SU-DHL-6 (cell line): ENCODE measurements around the gene NHLRC3.

ENCODE experiments used
- H2AFZ ChIP-seq: fragments of 200-600 bp; sonication (generic); 2 replicates; pipeline ENCODE4 v1.6.1; 2014; ENCODE audit warnings: low read depth, mild to moderate bottlenecking, moderate library complexity, mixed read lengths, antibody characterized with exemption, low read length; ENCODE audit not compliant: severe bottlenecking
- H3F3A ChIP-seq: fragments of 200-600 bp; shearing (Covaris generic); 2 replicates; pipeline ENCODE4 v1.6.0; 2016; ENCODE audit warnings: antibody characterized with exemption, mild to moderate bottlenecking; ENCODE audit not compliant: insufficient read depth
- H3K27ac ChIP-seq: fragments of 200-600 bp; sonication (generic); 2 replicates; pipeline ENCODE4 v1.5.1; 2016; ENCODE audit warnings: low read depth, mild to moderate bottlenecking, low read length, moderate library complexity, mixed read lengths
- H3K27me3 ChIP-seq: fragments of 200-600 bp; sonication (generic), shearing (Covaris generic); 2 replicates; pipeline ENCODE4 v1.6.0; 2014; ENCODE audit warnings: mild to moderate bottlenecking, low read length
- H3K36me3 ChIP-seq: fragments of 200-600 bp; sonication (generic); 2 replicates; pipeline ENCODE4 v1.6.1; 2014; ENCODE audit warnings: mild to moderate bottlenecking, low read length, mixed read lengths
- H3K4me2 ChIP-seq: fragments of 300-600, 200-600 bp; shearing (Covaris generic), sonication (generic); 2 replicates; pipeline ENCODE4 v1.6.0; 2014; ENCODE audit warnings: low read length, low read depth, mild to moderate bottlenecking; ENCODE audit not compliant: poor library complexity, severe bottlenecking
- H3K4me3 ChIP-seq: fragments of 200-600 bp; sonication (generic); 2 replicates; pipeline ENCODE4 v1.5.1; 2014; ENCODE audit warnings: antibody characterized with exemption, low read length, mild to moderate bottlenecking, mixed read lengths; ENCODE audit not compliant: insufficient read depth, poor library complexity, severe bottlenecking
- H3K79me2 ChIP-seq: fragments of 200-600 bp; sonication (generic); 2 replicates; pipeline ENCODE4 v1.6.1; 2014; ENCODE audit warnings: mild to moderate bottlenecking, low read length, moderate library complexity; ENCODE audit not compliant: insufficient read depth
- H3K9ac ChIP-seq: fragments of 200-600 bp; sonication (generic); 2 replicates; pipeline ENCODE4 v1.7.0; 2014; ENCODE audit warnings: mild to moderate bottlenecking, low read length
- H3K9me2 ChIP-seq: fragments of 200-600 bp; sonication (generic); replicated peaks from 2 replicates; pipeline ENCODE4 v1.6.1; 2014; ENCODE audit warnings: low read length; ENCODE audit not compliant: insufficient read depth
- H3K9me3 ChIP-seq: fragments of 200-600 bp; sonication (generic); 2 replicates; pipeline ENCODE4 v1.6.1; 2014; ENCODE audit warnings: low read length, mixed read lengths; ENCODE audit not compliant: insufficient read depth
- H4K20me1 ChIP-seq: fragments of 200-600 bp; sonication (generic); 2 replicates; pipeline ENCODE4 v1.6.1; 2014; ENCODE audit warnings: low read depth, mild to moderate bottlenecking, antibody characterized with exemption, low read length, moderate library complexity, mixed read lengths
- CTCF ChIP-seq: fragments of 200-600 bp; sonication (generic); IDR thresholded peaks from one replicate; pipeline ENCODE4 v1.5.1; 2017; ENCODE audit warnings: antibody characterized with exemption, mild to moderate bottlenecking, low read length, moderate library complexity; ENCODE audit not compliant: insufficient read depth, poor library complexity, severe bottlenecking
- EZH2phosphoT487 ChIP-seq: fragments of 200-600 bp; sonication (generic), shearing (Covaris generic); conservative IDR thresholded peaks from 2 replicates; pipeline ENCODE4 v1.6.1; 2018; ENCODE audit warnings: mild to moderate bottlenecking, antibody characterized with exemption, low read length, moderate library complexity, mixed read lengths

NHLRC3 gene

DNA sequence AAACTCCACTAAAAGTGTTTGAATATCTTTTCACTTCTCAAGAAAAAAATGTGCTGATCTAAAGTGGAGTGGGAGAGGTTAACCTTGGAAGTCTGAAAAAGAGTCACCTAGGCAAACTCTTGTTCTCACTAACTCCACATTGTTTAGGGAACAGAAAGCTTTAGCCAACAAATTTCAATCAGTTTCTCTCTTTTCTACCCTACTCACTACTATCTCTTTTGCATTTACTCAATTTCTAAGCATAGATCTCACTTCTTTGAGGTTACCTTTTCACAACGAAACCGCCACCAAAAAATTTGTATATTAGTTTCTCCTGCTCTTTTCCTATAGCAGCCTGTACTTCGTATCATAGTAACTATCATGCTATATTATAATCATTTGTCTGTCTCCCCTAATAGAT lies 6.3 kb downstream of the NHLRC3 start:
- Histone ChIP-seq H3K9ac (no peak overlapping the region), H3F3A (peaks cover 10% of the 10 kb centered on the region; the same call in 1 of the 2 replicates), H3K79me2 (0 out of 2 replicates have a peak, but pooled peaks cover 3% of the 10 kb centered on the region), H3K4me2 (no peak overlapping the region), H3K9me2 (no peaks in the 10 kb centered on the region), H3K27ac (no peak overlapping the region), H3K9me3 (no peaks in the 10 kb centered on the region), H2AFZ (no peak overlapping the region), H3K36me3 (peaks cover 12% of the 10 kb centered on the region), H3K4me3 (no peak overlapping the region), H4K20me1 (no peaks in the 10 kb centered on the region), H3K27me3 (no peaks in the 10 kb centered on the region)
- no peak for TF ChIP-seq CTCF
- TF ChIP-seq EZH2phosphoT487: no peak

GRCh38 chr13:39047560-39047959 lies 9.3 kb downstream of the NHLRC3 start:
- Histone ChIP-seq H3K4me2 (no peak overlapping the region), H2AFZ (no peak overlapping the region), H3K9me2 (no peaks in the 10 kb centered on the region), H3K27ac (no peak overlapping the region), H3K27me3 (no peaks in the 10 kb centered on the region), H3F3A (no peaks in the 10 kb centered on the region), H3K36me3 (0 out of 2 replicates have a peak, but pooled peaks cover 3% of the 10 kb centered on the region), H3K79me2 (no peaks in the 10 kb centered on the region), H4K20me1 (no peaks in the 10 kb centered on the region), H3K9me3 (no peaks in the 10 kb centered on the region), H3K4me3 (no peak overlapping the region), H3K9ac (no peak overlapping the region)
- TF ChIP-seq CTCF: no peak
- no peak for TF ChIP-seq EZH2phosphoT487

GRCh38 chr13:39048806-39049205 lies 10.6 kb downstream of the NHLRC3 start:
- Histone ChIP-seq H2AFZ (no peak overlapping the region), H3K4me3 (no peak overlapping the region), H3K9ac (no peak overlapping the region), H3K9me2 (no peaks in the 10 kb centered on the region), H3K27ac (no peak overlapping the region), H3K79me2 (no peaks in the 10 kb centered on the region), H3K9me3 (no peaks in the 10 kb centered on the region), H3K36me3 (0 out of 2 replicates have a peak, but pooled peaks cover 3% of the 10 kb centered on the region), H3F3A (no peaks in the 10 kb centered on the region), H3K4me2 (no peak overlapping the region), H4K20me1 (no peaks in the 10 kb centered on the region), H3K27me3 (no peaks in the 10 kb centered on the region)
- TF ChIP-seq CTCF (no peak), EZH2phosphoT487 (no peak)

GRCh38 chr13:39049274-39049673 lies 11.0 kb downstream of the NHLRC3 start:
- Histone ChIP-seq H3K4me2 (no peak overlapping the region), H3K9me2 (no peaks in the 10 kb centered on the region), H3K79me2 (no peaks in the 10 kb centered on the region), H3K9ac (no peak overlapping the region), H3F3A (no peaks in the 10 kb centered on the region), H3K27ac (no peak overlapping the region), H4K20me1 (no peaks in the 10 kb centered on the region), H2AFZ (no peak overlapping the region), H3K27me3 (no peaks in the 10 kb centered on the region), H3K4me3 (no peak overlapping the region), H3K9me3 (no peaks in the 10 kb centered on the region), H3K36me3 (0 out of 2 replicates have a peak, but pooled peaks cover 3% of the 10 kb centered on the region)
- no peak for TF ChIP-seq CTCF
- TF ChIP-seq EZH2phosphoT487: no peak
